WTC11 (cell line): ENCODE measurements around the gene LILRB2. TPM values are rescaled to one million over a fixed set of nuclear protein-coding genes. Genes with fewer than 3 reads are reported as not detected.
"Not testable (repeated sequence)": the region's sequence is repeated elsewhere in the genome, so short reads cannot be mapped to it uniquely, and the experiment has no call there.

ENCODE experiments used
- ATAC-seq: fragments of 200-7000 bp; cut with Tn5 transposase; 2 replicates; pipeline ENCODE4 v1.10.0; 2021; ENCODE audit warnings: mild to moderate bottlenecking, moderate library complexity
- CTCF ChIA-PET: fragments of 300-600 bp; sonication (Branson Sonifier 250); formaldehyde crosslinking; loops from one replicate; lab custom pipeline; 2021; ENCODE audit warnings: antibody characterized with exemption; lab: Charles Lee
- POLR2A ChIA-PET: fragments of 350-600 bp; sonication (Branson Sonifier 250); formaldehyde crosslinking; loops from one replicate; lab custom pipeline; 2021; ENCODE audit warnings: antibody characterized with exemption; lab: Charles Lee
- DNase-seq: peaks from one replicate; pipeline ENCODE4 v3.0.0; 2021; ENCODE audit warnings: low spot score
- H3K27ac Mint-ChIP-seq: 2 replicates; pipeline ENCODE4 v1.8.0; 2021; ENCODE audit warnings: mixed read lengths
- H3K27me3 Mint-ChIP-seq: 2 replicates; pipeline ENCODE4 v1.8.0; 2021; ENCODE audit warnings: low read depth, mild to moderate bottlenecking, moderate library complexity, mixed read lengths
- H3K36me3 Mint-ChIP-seq: 2 replicates; pipeline ENCODE4 v1.8.0; 2021; ENCODE audit warnings: mixed read lengths
- H3K4me1 Mint-ChIP-seq: 2 replicates; pipeline ENCODE4 v1.8.0; 2022; ENCODE audit warnings: mixed read lengths
- H3K4me3 Mint-ChIP-seq: 2 replicates; pipeline ENCODE4 v1.8.0; 2021; ENCODE audit warnings: mild to moderate bottlenecking, moderate library complexity, mixed read lengths
- H3K9me3 Mint-ChIP-seq: 2 replicates; pipeline ENCODE4 v1.8.0; 2021; ENCODE audit warnings: mixed read lengths
- ATF1 ChIP-seq: sonication (generic); formaldehyde crosslinking; IDR thresholded peaks from 2 replicates; pipeline ENCODE4 v1.8.1; 2023; ENCODE audit warnings: mild to moderate bottlenecking, moderate library complexity, missing genetic modification reagents
- ATF2 ChIP-seq: sonication (generic); formaldehyde crosslinking; IDR thresholded peaks from 2 replicates; pipeline ENCODE4 v1.8.1; 2022; ENCODE audit warnings: low read depth, missing genetic modification reagents, borderline replicate concordance
- E2F1 ChIP-seq: sonication (generic); formaldehyde crosslinking; IDR thresholded peaks from 2 replicates; pipeline ENCODE4 v1.8.0; 2022; ENCODE audit warnings: mild to moderate bottlenecking, missing genetic modification reagents
- E2F4 ChIP-seq: sonication (generic); formaldehyde crosslinking; IDR thresholded peaks from 2 replicates; pipeline ENCODE4 v1.8.1; 2022; ENCODE audit warnings: low read depth, mild to moderate bottlenecking, moderate library complexity, missing genetic modification reagents, borderline replicate concordance
- ESRRA ChIP-seq: sonication (generic); formaldehyde crosslinking; IDR thresholded peaks from 2 replicates; pipeline ENCODE4 v1.8.1; 2022; ENCODE audit warnings: mild to moderate bottlenecking, missing genetic modification reagents, borderline replicate concordance
- FOXK1 ChIP-seq: sonication (generic); formaldehyde crosslinking; IDR thresholded peaks from 2 replicates; pipeline ENCODE4 v1.8.0; 2022; ENCODE audit warnings: mild to moderate bottlenecking, moderate library complexity, missing genetic modification reagents
- GABPB1 ChIP-seq: sonication (generic); formaldehyde crosslinking; IDR thresholded peaks from 2 replicates; pipeline ENCODE4 v1.8.1; 2023; ENCODE audit warnings: mild to moderate bottlenecking, missing genetic modification reagents
- HMGA2 ChIP-seq: fragments of 250-450 bp; sonication (Bioruptor Pico); IDR thresholded peaks from 2 replicates; pipeline ENCODE4 v1.4.0; 2021; ENCODE audit warnings: mild to moderate bottlenecking, moderate library complexity
- HMGXB4 ChIP-seq: sonication (generic); formaldehyde crosslinking; IDR thresholded peaks from 2 replicates; pipeline ENCODE4 v1.8.1; 2023; ENCODE audit warnings: mild to moderate bottlenecking, moderate library complexity, missing genetic modification reagents
- IRF1 ChIP-seq: sonication (generic); formaldehyde crosslinking; IDR thresholded peaks from 2 replicates; pipeline ENCODE4 v1.8.0; 2023; ENCODE audit warnings: missing genetic modification reagents
- IRF2 ChIP-seq: sonication (generic); formaldehyde crosslinking; IDR thresholded peaks from 2 replicates; pipeline ENCODE4 v1.8.0; 2022; ENCODE audit warnings: low read depth, missing genetic modification reagents, borderline replicate concordance
- JUN ChIP-seq: sonication (generic); formaldehyde crosslinking; IDR thresholded peaks from 2 replicates; pipeline ENCODE4 v1.8.0; 2023; ENCODE audit warnings: mild to moderate bottlenecking, missing genetic modification reagents
- NR3C1 ChIP-seq: sonication (generic); formaldehyde crosslinking; conservative IDR thresholded peaks from 2 replicates; pipeline ENCODE4 v1.8.1; 2023; ENCODE audit warnings: low read depth, mild to moderate bottlenecking, missing genetic modification reagents
- RELA ChIP-seq: sonication (generic); formaldehyde crosslinking; IDR thresholded peaks from 2 replicates; pipeline ENCODE4 v1.8.1; 2022; ENCODE audit warnings: missing genetic modification reagents, mild to moderate bottlenecking, borderline replicate concordance
- RORB ChIP-seq: fragments of 250-450 bp; sonication (Bioruptor Pico); IDR thresholded peaks from 2 replicates; pipeline ENCODE4 v1.9.0; 2021; ENCODE audit warnings: mild to moderate bottlenecking
- SOX15 ChIP-seq: fragments of 250-450 bp; sonication (Bioruptor Pico); IDR thresholded peaks from 2 replicates; pipeline ENCODE4 v1.9.0; 2021; ENCODE audit warnings: mild to moderate bottlenecking
- TEAD1 ChIP-seq: sonication (generic); formaldehyde crosslinking; IDR thresholded peaks from 2 replicates; pipeline ENCODE4 v1.8.0; 2022; ENCODE audit warnings: mild to moderate bottlenecking, missing genetic modification reagents
- TEAD4 ChIP-seq: sonication (generic); formaldehyde crosslinking; IDR thresholded peaks from 2 replicates; pipeline ENCODE4 v1.8.0; 2022; ENCODE audit warnings: mild to moderate bottlenecking, missing genetic modification reagents
- ZNF396 ChIP-seq: fragments of 250-450 bp; sonication (Bioruptor Pico); IDR thresholded peaks from 2 replicates; pipeline ENCODE4 v1.8.0; 2021; ENCODE audit warnings: mild to moderate bottlenecking, moderate library complexity, borderline replicate concordance
- ZNF423 ChIP-seq: fragments of 250-450 bp; sonication (Bioruptor Pico); IDR thresholded peaks from 2 replicates; pipeline ENCODE4 v2.1.2; 2022; ENCODE audit warnings: mild to moderate bottlenecking, moderate library complexity
- ZNF512 ChIP-seq: sonication (generic); formaldehyde crosslinking; IDR thresholded peaks from 2 replicates; pipeline ENCODE4 v1.8.1; 2022; ENCODE audit warnings: missing genetic modification reagents, borderline replicate concordance
- ZSCAN18 ChIP-seq: fragments of 250-450 bp; sonication (Bioruptor Pico); IDR thresholded peaks from 2 replicates; pipeline ENCODE4 v2.1.2; 2022; ENCODE audit warnings: mild to moderate bottlenecking, moderate library complexity
- total RNA-seq: library from RNA; stranded (reverse); gene quantifications from 3 replicates; pipeline ENCODE4 v1.2.3, GENCODE V29; 2021

LILRB2 gene
- total RNA-seq, 1 experiment from 2014 or later = not detected

- DNase-seq (no peak), ATAC-seq (no peak)
- CTCF ChIA-PET = no interaction called here
- POLR2A ChIA-PET = no interaction called here
- peaks cover 18% of the 10 kb centered on the region for H3K9me3 Mint-ChIP-seq
- H3K4me1 Mint-ChIP-seq = no peaks in the 10 kb centered on the region
- H3K27ac Mint-ChIP-seq = no peak overlapping the region
- H3K36me3 Mint-ChIP-seq = no peaks in the 10 kb centered on the region; the same call in 1 of the 2 replicates
- no peak overlapping the region for H3K4me3 Mint-ChIP-seq
- no peak for TF ChIP-seq ATF1 (CRISPR knock-in tag)
- TF ChIP-seq TEAD1 (CRISPR knock-in tag) = no peak
- TF ChIP-seq ZNF396 = no peak
- no peak for TF ChIP-seq HMGXB4
- no peak for TF ChIP-seq JUN (CRISPR knock-in tag)
- no peak for TF ChIP-seq TEAD4 (CRISPR knock-in tag)
- no peak for TF ChIP-seq RORB
- no peak for TF ChIP-seq ESRRA (CRISPR knock-in tag)
- TF ChIP-seq NR3C1 (CRISPR knock-in tag) = no peak
- TF ChIP-seq IRF2 = no peak
- no peak for TF ChIP-seq SOX15 (CRISPR knock-in tag)
- no peak for TF ChIP-seq ATF2 (CRISPR knock-in tag)
- no peak for TF ChIP-seq E2F1
- no peak for TF ChIP-seq RELA
- no peak for TF ChIP-seq FOXK1 (CRISPR knock-in tag)
- no peak for TF ChIP-seq HMGA2 (CRISPR knock-in tag)
- H3K27me3 Mint-ChIP-seq = peaks cover 18% of the 10 kb centered on the region
Measured at GRCh38 chr19:54230031-54230430, 50.9 kb downstream of the LILRB2 start.

GRCh38 chr19:54229146-54229545, 51.8 kb downstream of the LILRB2 start:
- Mint-ChIP-seq H3K27me3 (peaks cover 13% of the 10 kb centered on the region), H3K9me3 (peaks cover 9% of the 10 kb centered on the region), H3K27ac (no peak overlapping the region), H3K36me3 (no peaks in the 10 kb centered on the region; the same call in 1 of the 2 replicates), H3K4me3 (no peak overlapping the region), H3K4me1 (no peaks in the 10 kb centered on the region)
- TF ChIP-seq NR3C1 (CRISPR knock-in tag) (no peak), HMGA2 (CRISPR knock-in tag) (no peak), ZNF423 (CRISPR knock-in tag) (no peak), RELA (no peak), GABPB1 (no peak), ZNF512 (no peak), ZSCAN18 (CRISPR knock-in tag) (no peak), E2F4 (CRISPR knock-in tag) (no peak), IRF1 (no peak)
- DNase-seq (no peak), ATAC-seq (no peak)
- POLR2A ChIA-PET = no interaction called here
- CTCF ChIA-PET = interaction anchor here (0.6 kb wide), 1 partner anchor 159 kb away, joined by 3 read pairs; no protein-coding TSS in a partner anchor

GRCh38 chr19:54224619-54225018, 56.3 kb downstream of the LILRB2 start:
- H3K27ac Mint-ChIP-seq, ATAC-seq, H3K4me3 Mint-ChIP-seq, H3K27me3 Mint-ChIP-seq, H3K9me3 Mint-ChIP-seq, H3K4me1 Mint-ChIP-seq, POLR2A ChIA-PET, H3K36me3 Mint-ChIP-seq, CTCF ChIA-PET, DNase-seq: not testable (repeated sequence)

GRCh38 chr19:54223937-54224281, 57.0 kb downstream of the LILRB2 start:
- H3K4me1 Mint-ChIP-seq, DNase-seq, CTCF ChIA-PET, H3K27ac Mint-ChIP-seq, H3K4me3 Mint-ChIP-seq, H3K9me3 Mint-ChIP-seq, H3K27me3 Mint-ChIP-seq, ATAC-seq, POLR2A ChIA-PET, H3K36me3 Mint-ChIP-seq: not testable (repeated sequence)
